SK-N-SH treated with all-trans-retinoic acid at 6 μM for 48 hours (cell line): ENCODE results near the gene NFYC.

Source experiments
- ATAC-seq: fragments of 200-7000 bp; cut with Tn5 transposase; 3 replicates; pipeline ENCODE4 v1.9.1; 2020; ENCODE audit warnings: mild to moderate bottlenecking, moderate library complexity
- ARNTL ChIP-seq: fragments of 450-650 bp; formaldehyde crosslinking; IDR thresholded peaks from 2 replicates; pipeline ENCODE4 v1.5.0; 2020; ENCODE audit warnings: low read depth, mild to moderate bottlenecking, moderate library complexity, borderline replicate concordance
- CSRNP3 ChIP-seq: fragments of 250-450 bp; sonication (Bioruptor Pico); IDR thresholded peaks from 2 replicates; pipeline ENCODE4 v1.5.1; 2021; ENCODE audit warnings: mild to moderate bottlenecking, moderate library complexity
- ESRRG ChIP-seq: fragments of 250-450 bp; sonication (Bioruptor Pico); IDR thresholded peaks from 2 replicates; pipeline ENCODE4 v1.6.1; 2021; ENCODE audit warnings: mild to moderate bottlenecking
- GLIS3 ChIP-seq: fragments of 250-450 bp; sonication (Bioruptor Pico); IDR thresholded peaks from 2 replicates; pipeline ENCODE4 v1.5.0; 2020; ENCODE audit warnings: mild to moderate bottlenecking, moderate library complexity
- ISL1 ChIP-seq: fragments of 250-450 bp; sonication (Bioruptor Pico); IDR thresholded peaks from 2 replicates; pipeline ENCODE4 v2.1.2; 2022; ENCODE audit warnings: mild to moderate bottlenecking, moderate library complexity
- OSR1 ChIP-seq: fragments of 250-450 bp; sonication (Bioruptor Pico); IDR thresholded peaks from 2 replicates; pipeline ENCODE4 v1.8.0; 2022; ENCODE audit warnings: moderate library complexity, mild to moderate bottlenecking, inconsistent platforms
- PPARA ChIP-seq: fragments of 250-450 bp; sonication (Bioruptor Pico); IDR thresholded peaks from 2 replicates; pipeline ENCODE4 v1.5.0; 2020; ENCODE audit warnings: mild to moderate bottlenecking, borderline replicate concordance
- RARB ChIP-seq: fragments of 250-450 bp; sonication (Bioruptor Pico); IDR thresholded peaks from 2 replicates; pipeline ENCODE4 v1.8.0; 2021; ENCODE audit warnings: mild to moderate bottlenecking, moderate library complexity
- SNAI2 ChIP-seq: fragments of 250-450 bp; sonication (Bioruptor Pico); IDR thresholded peaks from 2 replicates; pipeline ENCODE4 v1.5.0; 2020; ENCODE audit warnings: mild to moderate bottlenecking, moderate library complexity
- TCF4 ChIP-seq: fragments of 250-450 bp; sonication (Bioruptor Pico); IDR thresholded peaks from 2 replicates; pipeline ENCODE4 v1.8.0; 2021; ENCODE audit warnings: mild to moderate bottlenecking, moderate library complexity, borderline replicate concordance
- TOX ChIP-seq: fragments of 250-450 bp; sonication (Bioruptor Pico); IDR thresholded peaks from 2 replicates; pipeline ENCODE4 v1.8.0; 2021; ENCODE audit warnings: mild to moderate bottlenecking, moderate library complexity, borderline replicate concordance
- TSHZ2 ChIP-seq: fragments of 250-450 bp; sonication (Bioruptor Pico); IDR thresholded peaks from 2 replicates; pipeline ENCODE4 v1.5.0; 2020; ENCODE audit warnings: mild to moderate bottlenecking, moderate library complexity
- ZC3H10 ChIP-seq: fragments of 250-450 bp; sonication (Bioruptor Pico); IDR thresholded peaks from 2 replicates; pipeline ENCODE4 v1.5.1; 2021; ENCODE audit warnings: mild to moderate bottlenecking, moderate library complexity
- ZFP3 ChIP-seq: fragments of 250-450 bp; sonication (Bioruptor Pico); IDR thresholded peaks from 2 replicates; pipeline ENCODE4 v1.5.0; 2020; ENCODE audit warnings: mild to moderate bottlenecking, moderate library complexity
- ZFP30 ChIP-seq: fragments of 450-650 bp; formaldehyde crosslinking; IDR thresholded peaks from 2 replicates; pipeline ENCODE4 v1.5.0; 2022; ENCODE audit warnings: mild to moderate bottlenecking, moderate library complexity
- ZNF565 ChIP-seq: fragments of 450-650 bp; formaldehyde crosslinking; conservative IDR thresholded peaks from 2 replicates; pipeline ENCODE4 v1.5.0; 2020; ENCODE audit warnings: low read depth, mild to moderate bottlenecking, moderate library complexity
- ZNF70 ChIP-seq: fragments of 450-650 bp; formaldehyde crosslinking; IDR thresholded peaks from 2 replicates; pipeline ENCODE4 v1.5.0; 2020; ENCODE audit warnings: mild to moderate bottlenecking, moderate library complexity
- ZNF8 ChIP-seq: fragments of 450-650 bp; formaldehyde crosslinking; IDR thresholded peaks from 2 replicates; pipeline ENCODE4 v1.5.0; 2020; ENCODE audit warnings: mild to moderate bottlenecking, moderate library complexity
- TF ChIP-seq, protein P1 (sequence below): fragments of 250-450 bp; sonication (Bioruptor Pico); IDR thresholded peaks from 2 replicates; pipeline ENCODE4 v1.5.1; 2020; ENCODE audit warnings: low read depth, mild to moderate bottlenecking, moderate library complexity
- TF ChIP-seq, protein P2 (sequence below): fragments of 250-450 bp; sonication (Bioruptor Pico); IDR thresholded peaks from 2 replicates; pipeline ENCODE4 v1.8.0; 2020; ENCODE audit warnings: mild to moderate bottlenecking, moderate library complexity, borderline replicate concordance
- TF ChIP-seq, protein P3 (sequence below): fragments of 250-450 bp; sonication (Bioruptor Pico); IDR thresholded peaks from 2 replicates; pipeline ENCODE4 v1.8.0; 2021; ENCODE audit warnings: low read depth, mild to moderate bottlenecking, moderate library complexity, borderline replicate concordance

NFYC gene

GRCh38 chr1:40657046-40657445 is 34.5 kb upstream of the NFYC start (continued):
- TF ChIP-seq CSRNP3 (CRISPR knock-in tag) (no peak), GLIS3 (no peak), ARNTL (CRISPR knock-in tag) (no peak), OSR1 (no peak), ISL1 (CRISPR knock-in tag) (no peak)
- TF ChIP-seq, protein P1, sequence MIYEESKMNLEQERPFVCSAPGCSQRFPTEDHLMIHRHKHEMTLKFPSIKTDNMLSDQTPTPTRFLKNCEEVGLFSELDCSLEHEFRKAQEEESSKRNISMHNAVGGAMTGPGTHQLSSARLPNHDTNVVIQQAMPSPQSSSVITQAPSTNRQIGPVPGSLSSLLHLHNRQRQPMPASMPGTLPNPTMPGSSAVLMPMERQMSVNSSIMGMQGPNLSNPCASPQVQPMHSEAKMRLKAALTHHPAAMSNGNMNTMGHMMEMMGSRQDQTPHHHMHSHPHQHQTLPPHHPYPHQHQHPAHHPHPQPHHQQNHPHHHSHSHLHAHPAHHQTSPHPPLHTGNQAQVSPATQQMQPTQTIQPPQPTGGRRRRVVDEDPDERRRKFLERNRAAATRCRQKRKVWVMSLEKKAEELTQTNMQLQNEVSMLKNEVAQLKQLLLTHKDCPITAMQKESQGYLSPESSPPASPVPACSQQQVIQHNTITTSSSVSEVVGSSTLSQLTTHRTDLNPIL, result no peak

- no peak for TF ChIP-seq PPARA (CRISPR knock-in tag)
- TF ChIP-seq ESRRG (CRISPR knock-in tag), result no peak
- no peak for TF ChIP-seq SNAI2 (CRISPR knock-in tag)
- TF ChIP-seq TSHZ2, result no peak
- no peak for TF ChIP-seq OSR1
- no peak for TF ChIP-seq ISL1 (CRISPR knock-in tag)
- no peak for TF ChIP-seq ZNF70 (CRISPR knock-in tag)
- TF ChIP-seq ZFP3, result no peak
- TF ChIP-seq, protein P2, sequence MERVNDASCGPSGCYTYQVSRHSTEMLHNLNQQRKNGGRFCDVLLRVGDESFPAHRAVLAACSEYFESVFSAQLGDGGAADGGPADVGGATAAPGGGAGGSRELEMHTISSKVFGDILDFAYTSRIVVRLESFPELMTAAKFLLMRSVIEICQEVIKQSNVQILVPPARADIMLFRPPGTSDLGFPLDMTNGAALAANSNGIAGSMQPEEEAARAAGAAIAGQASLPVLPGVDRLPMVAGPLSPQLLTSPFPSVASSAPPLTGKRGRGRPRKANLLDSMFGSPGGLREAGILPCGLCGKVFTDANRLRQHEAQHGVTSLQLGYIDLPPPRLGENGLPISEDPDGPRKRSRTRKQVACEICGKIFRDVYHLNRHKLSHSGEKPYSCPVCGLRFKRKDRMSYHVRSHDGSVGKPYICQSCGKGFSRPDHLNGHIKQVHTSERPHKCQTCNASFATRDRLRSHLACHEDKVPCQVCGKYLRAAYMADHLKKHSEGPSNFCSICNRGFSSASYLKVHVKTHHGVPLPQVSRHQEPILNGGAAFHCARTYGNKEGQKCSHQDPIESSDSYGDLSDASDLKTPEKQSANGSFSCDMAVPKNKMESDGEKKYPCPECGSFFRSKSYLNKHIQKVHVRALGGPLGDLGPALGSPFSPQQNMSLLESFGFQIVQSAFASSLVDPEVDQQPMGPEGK (CRISPR knock-in tag), result no peak
- no peak for TF ChIP-seq GLIS3
- no peak for TF ChIP-seq ZC3H10 (CRISPR knock-in tag)
- no peak for TF ChIP-seq TCF4
- TF ChIP-seq ZFP30, result no peak
- TF ChIP-seq, protein P1, result no peak
- no peak for TF ChIP-seq ZNF8 (CRISPR knock-in tag)
- TF ChIP-seq ARNTL (CRISPR knock-in tag), result no peak
- TF ChIP-seq RARB (CRISPR knock-in tag), result no peak
- no peak for TF ChIP-seq CSRNP3 (CRISPR knock-in tag)
- TF ChIP-seq ZNF565 (CRISPR knock-in tag), result no peak
- no peak for ATAC-seq
These were observed 32.5 kb upstream of the NFYC start for GRCh38 chr1:40658751-40659648.

GRCh38 chr1:40659649-40659947 is 31.9 kb upstream of the NFYC start:
- no peak for ATAC-seq
- no peak for TF ChIP-seq ZFP30
- TF ChIP-seq ZFP3, result no peak
- TF ChIP-seq ZNF8 (CRISPR knock-in tag), result no peak
- TF ChIP-seq OSR1, result no peak
- TF ChIP-seq, protein P3, sequence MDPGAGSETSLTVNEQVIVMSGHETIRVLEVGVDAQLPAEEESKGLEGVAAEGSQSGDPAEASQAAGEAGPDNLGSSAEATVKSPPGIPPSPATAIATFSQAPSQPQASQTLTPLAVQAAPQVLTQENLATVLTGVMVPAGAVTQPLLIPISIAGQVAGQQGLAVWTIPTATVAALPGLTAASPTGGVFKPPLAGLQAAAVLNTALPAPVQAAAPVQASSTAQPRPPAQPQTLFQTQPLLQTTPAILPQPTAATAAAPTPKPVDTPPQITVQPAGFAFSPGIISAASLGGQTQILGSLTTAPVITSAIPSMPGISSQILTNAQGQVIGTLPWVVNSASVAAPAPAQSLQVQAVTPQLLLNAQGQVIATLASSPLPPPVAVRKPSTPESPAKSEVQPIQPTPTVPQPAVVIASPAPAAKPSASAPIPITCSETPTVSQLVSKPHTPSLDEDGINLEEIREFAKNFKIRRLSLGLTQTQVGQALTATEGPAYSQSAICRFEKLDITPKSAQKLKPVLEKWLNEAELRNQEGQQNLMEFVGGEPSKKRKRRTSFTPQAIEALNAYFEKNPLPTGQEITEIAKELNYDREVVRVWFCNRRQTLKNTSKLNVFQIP (CRISPR knock-in tag), result no peak
- no peak for TF ChIP-seq ISL1 (CRISPR knock-in tag)
- TF ChIP-seq GLIS3, result no peak
- no peak for TF ChIP-seq TOX
- no peak for TF ChIP-seq SNAI2 (CRISPR knock-in tag)
- TF ChIP-seq RARB (CRISPR knock-in tag), result no peak
- no peak for TF ChIP-seq ZC3H10 (CRISPR knock-in tag)
